ENCODE data around the gene EDEM2.
"Not testable (repeated sequence)": the region's sequence is repeated elsewhere in the genome, so short reads cannot be mapped to it uniquely, and the experiment has no call there.

EDEM2 gene, protein sequence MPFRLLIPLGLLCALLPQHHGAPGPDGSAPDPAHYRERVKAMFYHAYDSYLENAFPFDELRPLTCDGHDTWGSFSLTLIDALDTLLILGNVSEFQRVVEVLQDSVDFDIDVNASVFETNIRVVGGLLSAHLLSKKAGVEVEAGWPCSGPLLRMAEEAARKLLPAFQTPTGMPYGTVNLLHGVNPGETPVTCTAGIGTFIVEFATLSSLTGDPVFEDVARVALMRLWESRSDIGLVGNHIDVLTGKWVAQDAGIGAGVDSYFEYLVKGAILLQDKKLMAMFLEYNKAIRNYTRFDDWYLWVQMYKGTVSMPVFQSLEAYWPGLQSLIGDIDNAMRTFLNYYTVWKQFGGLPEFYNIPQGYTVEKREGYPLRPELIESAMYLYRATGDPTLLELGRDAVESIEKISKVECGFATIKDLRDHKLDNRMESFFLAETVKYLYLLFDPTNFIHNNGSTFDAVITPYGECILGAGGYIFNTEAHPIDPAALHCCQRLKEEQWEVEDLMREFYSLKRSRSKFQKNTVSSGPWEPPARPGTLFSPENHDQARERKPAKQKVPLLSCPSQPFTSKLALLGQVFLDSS

DNA sequence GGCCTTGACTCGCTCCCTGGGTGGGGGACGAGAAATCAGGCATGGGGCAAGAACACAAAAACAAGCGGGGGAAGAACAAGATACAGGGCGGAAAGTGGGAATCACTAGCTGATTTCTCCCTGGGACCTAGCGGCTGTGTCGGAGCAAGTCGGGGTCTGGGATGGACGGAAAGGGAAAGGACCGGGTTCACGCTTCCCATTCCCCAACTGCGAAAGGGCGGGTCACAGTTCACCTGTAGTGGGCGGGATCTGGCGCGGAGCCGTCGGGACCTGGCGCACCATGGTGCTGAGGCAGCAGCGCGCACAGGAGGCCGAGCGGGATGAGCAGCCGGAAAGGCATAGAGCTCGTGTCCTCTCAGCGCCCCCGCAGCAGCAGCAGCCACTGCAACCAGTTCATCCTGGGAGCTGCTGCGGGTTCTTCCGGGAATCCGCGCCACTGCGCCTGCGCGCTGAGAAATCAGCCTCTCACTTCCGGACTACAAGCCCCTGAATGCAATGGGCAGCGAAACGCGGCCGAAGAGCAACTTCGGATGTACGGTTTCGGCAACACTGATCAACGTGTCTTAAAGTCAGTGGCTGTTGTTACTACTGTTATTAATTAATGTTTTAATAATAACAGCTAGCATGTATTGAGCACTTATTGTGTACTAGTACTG, at the start of gene EDEM2:
Gene EDEM2 (minus strand): TSS at position 417 of the 655 bp plus-strand sequence. CDS start 78 bp downstream, at position 339.
- in situ Hi-C loops (cut with MboI; ENCODE audit: low sequenced_read_pairs), result no loop called here

DNA sequence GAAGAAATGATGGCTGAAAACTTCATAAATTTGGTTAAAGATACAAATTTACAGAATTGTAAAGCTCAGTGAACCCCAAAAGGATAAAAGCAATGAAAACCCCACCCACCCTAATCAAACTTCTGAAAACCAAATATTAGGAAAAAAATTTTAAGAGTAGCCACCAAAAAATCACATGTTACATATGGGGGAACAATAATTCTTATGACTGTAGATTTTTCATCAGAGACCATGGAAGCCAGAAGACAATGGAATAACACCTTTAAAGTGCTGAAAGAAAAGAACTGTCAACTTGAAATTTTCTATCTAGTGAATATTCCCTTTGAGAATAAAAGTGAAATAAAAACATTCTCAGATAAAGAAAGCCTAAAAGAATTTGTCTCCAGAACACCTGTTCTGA, 49.2 kb upstream of the EDEM2 start:
- in situ Hi-C loops (cut with MboI; ENCODE audit: low sequenced_read_pairs), result no loop called here

DNA sequence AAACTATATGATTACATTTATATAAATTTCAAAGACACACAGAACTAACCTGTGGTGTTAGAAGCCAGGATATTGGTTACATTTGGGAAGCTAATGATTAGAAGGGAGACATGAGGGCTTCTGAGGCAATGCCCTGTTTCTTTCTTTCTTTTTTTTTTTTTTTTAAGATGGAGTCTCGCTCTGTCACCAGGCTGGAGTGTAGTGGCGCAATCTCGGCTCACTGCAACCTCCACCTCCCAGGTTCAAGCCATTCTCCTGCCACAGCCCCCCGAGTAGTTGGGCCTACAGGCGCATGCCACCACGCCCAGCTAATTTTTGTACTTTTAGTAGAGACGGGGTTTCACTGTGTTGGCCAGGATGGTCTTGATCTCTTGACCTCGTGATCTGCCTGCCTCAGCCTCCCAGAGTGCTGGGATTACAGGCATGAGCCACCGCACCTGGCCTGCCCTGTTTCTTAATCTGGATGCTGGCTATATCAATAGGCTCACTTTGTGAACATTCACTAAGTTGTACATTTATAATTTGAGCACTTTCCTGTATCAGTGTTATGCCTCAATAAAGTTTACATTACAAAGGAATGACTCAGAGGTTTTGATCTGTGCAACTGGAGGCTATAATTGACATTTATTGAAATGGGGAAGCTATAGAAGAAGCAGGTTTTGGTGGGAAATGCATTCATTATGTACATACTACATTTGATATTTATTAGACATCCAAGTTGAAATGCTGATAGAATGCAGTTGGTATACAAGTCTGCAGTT, 46.1 kb upstream of the EDEM2 start:
- in situ Hi-C loops (cut with MboI; ENCODE audit: low sequenced_read_pairs), result not testable (repeated sequence)

DNA sequence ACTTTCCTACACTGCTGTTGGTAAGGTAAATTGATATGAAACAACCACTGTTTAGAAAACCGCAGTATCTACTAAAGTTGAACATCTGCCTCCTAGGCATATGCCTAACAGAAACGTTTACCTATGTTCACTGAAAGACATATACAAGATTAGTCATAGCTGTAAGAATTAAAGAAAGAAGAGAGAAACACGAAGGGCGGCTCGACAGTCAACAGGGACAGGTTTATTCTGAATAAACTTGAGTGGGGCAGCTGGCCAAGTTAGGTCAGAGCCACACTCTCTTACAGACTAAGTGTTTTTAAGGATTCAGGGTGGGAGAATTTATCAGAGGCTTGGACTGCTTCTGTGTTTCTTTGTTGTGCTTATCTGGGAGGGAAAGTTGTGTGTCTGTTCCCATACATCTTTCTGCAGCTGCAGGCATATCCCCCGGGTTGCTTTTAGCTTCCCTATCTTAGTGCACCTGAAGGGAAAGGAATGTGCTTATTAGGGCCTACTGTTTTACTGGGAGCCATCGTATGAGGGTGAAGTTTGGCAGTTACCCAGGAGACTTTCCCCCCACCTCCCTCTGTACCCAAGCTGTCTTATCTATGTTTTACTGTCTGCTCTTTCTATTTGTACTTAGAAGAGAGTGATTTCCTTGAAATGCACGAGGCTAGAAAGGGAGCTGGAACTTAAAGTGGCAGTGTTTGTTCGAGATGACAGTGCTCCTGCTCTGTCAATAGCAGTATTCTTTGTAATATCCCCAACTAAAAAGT, 45.2 kb upstream of the EDEM2 start:
- in situ Hi-C loops (cut with MboI; ENCODE audit: low sequenced_read_pairs), result no loop called here

DNA sequence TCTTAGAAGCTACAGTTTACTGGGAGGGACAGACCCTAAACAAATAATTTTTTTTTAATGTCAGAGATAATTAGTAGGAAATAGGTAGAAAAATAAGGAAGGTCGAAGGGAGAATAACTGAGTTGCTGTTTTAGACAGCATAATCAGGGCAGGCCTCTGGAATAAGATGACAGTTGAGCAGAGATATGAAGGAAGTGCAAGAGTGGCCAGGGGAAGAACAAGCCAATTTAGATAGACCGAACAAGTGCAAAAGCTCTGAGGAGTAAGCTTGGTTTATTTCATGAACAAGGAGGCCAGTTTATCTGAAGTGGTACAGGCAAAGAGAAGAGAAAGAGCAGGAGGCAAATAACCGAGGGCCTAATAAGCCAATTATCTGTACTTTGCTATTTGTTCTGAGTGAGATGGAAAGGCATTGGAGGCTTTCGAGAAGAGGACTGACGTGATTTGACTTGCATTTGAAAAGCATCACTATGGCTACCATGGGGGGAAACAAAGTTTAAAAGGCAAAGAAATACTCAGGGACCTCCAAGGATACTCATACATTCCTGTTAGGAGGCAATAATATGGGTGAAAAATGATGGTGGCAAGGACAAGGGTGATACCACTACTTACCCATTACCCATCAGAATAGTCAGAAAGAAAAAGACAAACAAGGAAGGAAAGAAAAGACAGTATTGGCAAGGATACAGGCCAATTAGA, 44.4 kb upstream of the EDEM2 start:
- in situ Hi-C loops (cut with MboI; ENCODE audit: low sequenced_read_pairs), result no loop called here

DNA sequence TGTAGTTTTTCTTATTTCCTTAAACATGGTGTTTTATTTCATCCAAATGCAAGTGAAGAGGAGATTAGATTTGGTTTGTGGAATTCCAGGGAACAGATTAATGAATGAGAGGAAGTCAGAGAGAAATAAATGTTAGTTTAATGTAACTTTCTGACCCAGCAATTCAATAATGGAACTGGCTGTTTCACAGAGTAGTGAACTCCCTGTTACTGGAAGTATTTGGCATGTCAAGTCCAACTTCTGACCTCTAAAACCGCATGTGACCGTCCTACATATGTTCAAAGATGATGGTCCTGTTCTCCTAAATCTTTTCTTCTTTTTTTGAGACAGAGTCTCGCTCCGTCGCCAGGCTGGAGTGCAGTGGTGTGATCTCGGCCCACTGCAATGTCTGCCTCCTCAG, 43.4 kb upstream of the EDEM2 start:
- in situ Hi-C loops (cut with MboI; ENCODE audit: low sequenced_read_pairs), result no loop called here

DNA sequence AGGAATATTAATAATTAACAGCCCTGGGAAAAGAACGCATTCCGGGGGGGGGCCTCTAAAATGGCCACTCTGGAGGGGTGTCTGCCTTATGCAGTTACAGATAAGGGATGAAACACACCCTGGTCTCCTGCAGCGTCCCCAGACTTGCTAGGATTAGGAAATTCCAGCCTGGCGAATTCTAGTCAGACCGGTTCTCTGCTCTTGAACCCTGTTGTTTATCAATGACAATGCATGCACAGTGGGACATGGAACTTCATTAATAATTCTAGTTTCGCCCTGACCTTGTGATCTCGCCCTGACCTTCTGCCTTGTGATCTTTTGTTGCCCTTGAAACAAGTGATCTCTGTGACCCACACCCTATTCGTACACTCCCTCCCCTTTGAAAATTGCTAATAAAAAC, 42.1 kb upstream of the EDEM2 start:
- in situ Hi-C loops (cut with MboI; ENCODE audit: low sequenced_read_pairs), result not testable (repeated sequence)

DNA sequence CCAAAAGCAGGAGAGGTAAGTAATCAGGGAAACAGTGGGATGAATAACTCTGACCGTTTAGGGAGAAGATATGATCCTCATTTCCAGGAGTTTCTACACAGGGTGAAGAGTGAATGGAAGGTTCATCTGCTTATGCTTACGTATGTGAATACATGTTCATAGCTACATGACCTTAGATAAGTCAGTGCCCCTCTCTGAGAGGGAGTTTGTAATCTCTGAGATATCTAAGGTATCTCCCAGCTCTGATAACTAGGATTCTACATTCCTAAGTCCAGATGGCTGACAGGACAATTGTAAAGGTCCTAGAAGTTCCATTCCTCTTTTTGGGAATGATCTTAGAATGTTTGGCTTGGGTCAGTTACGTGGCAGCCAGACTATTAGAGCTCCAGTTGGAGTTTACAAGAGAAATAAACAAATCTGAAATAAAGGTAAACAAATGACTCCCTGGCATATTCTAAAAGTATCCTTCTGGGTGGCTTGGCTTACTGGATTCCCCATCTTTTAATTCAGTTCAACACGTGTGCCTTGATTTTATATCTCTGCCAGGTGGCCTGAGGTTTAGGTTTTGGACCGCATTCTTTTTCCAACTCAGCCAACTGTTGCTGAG, 40.6 kb upstream of the EDEM2 start:
- in situ Hi-C loops (cut with MboI; ENCODE audit: low sequenced_read_pairs), result no loop called here

DNA sequence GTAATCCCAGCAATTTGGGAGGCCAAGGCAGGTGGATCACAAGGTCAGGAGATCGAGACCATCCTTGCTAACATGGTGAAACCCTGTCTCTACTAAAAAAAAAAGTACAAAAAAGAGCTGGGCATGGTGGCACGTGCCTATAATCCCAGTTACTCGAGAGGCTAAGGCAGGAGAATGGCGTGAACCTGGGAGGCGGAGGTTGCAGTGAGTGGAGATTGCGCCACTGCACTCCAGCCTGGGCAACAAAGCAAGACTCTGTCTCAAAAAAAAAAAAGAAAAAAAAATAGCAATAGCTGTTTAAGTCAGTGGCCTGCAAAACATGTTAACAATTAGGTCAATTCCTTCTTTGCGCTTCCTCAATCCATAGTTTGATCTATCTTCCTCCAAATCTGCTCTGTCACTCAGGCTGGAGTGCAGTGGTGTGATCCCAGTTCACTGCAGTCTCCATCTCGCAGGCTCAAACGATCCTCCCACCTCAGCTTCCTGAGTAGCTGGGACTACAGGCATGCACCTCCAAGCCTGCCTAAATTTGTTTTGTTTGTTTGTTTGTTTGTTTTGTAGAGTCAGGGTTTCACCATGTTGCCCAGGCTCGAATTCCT, 39.7 kb upstream of the EDEM2 start:
- in situ Hi-C loops (cut with MboI; ENCODE audit: low sequenced_read_pairs), result not testable (repeated sequence)

DNA sequence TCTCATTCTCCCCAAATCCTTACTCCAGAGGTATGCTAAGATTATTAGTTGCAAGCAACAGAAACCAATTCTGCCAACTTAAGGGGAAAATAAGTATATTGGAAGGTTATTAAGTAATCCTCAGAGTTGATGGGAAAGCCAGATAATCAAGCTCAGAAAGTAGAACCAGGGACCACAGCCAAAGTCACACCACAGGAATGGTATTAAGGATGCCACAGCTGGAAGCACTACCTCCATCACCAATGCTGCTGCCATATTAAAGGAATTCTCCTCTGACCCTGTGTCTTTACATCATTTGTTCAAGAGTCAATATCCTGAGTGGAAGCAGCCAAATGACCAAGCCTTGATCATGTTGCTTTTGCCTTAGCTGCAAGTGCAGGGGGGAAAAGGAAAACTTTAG, 34.6 kb upstream of the EDEM2 start:
- in situ Hi-C loops (cut with MboI; ENCODE audit: low sequenced_read_pairs), result no loop called here

DNA sequence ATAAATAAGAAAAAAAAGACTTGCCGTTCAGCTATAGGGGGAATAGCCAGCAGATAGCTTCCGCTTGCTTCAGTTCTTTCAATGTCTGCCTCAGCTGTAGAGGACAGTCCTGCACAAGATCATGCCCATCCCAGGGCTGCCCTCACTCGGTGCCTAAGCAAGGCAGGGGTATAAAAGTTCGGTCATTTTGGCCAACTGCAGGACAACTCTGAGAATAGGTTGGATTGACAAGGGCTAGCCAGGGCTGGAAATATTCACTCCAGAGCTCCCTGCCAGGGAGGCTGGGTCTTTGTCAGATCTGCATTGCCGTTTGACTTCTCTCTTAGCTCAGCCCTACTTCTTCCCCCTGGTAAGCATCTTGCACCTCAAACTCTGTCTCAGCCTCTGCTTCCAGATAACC, 33.1 kb upstream of the EDEM2 start:
- in situ Hi-C loops (cut with MboI; ENCODE audit: low sequenced_read_pairs), result no loop called here

DNA sequence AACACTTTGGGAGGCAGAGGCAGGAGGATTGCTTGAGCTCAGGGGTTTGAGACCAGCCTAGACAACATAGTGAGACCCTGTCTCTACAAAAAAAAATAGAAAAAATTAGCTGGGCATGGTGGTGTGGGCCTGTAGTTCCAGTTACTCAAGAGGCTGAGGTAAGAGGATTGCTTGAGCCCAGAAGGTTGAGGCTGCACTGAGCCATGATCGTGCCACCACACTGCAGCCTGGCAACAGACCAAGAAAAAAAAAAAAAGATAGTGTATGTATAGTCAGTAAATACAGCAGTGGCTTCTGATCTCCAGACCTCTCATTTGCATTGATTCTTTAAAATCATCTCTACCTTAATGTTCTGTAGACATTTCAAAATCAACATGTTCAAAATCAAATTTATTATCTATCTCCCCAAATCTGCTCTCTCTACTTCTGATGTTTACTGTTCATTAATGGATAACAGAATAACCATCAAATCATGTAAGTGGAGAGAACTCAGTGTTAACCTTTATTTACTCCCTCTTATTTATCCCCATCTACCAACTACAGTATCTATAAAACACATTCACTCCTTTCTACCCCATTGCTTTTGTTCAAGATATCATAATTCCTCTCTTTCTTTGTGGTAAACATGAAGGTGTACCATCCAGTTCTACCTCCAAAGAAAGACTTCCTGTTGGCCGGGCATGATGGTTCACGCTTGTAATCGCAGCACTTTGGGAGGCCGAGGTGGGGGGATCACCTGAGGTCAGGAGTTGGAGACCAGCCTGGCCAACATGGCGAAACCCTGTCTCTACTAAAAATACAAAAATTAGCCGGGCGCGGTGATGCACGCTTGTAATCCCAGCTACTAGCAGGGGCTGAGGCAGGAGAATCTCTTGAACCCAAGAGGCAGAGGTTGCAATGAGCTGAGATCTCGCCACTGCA, 32.4 kb upstream of the EDEM2 start:
- in situ Hi-C loops (cut with MboI; ENCODE audit: low sequenced_read_pairs), result no loop called here

DNA sequence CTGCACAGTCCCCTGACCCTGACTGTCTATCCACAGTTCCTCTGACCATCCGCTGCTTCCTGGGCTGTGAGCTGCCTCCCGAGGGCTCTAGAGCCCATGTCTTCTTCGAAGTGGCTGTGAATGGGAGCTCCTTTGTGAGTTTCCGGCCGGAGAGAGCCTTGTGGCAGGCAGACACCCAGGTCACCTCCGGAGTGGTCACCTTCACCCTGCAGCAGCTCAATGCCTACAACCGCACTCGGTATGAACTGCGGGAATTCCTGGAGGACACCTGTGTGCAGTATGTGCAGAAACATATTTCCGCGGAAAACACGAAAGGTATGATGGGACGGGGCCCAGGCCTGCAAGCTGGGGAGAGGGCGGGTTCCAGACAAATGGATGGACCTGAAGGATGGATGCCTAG, 29.0 kb upstream of the EDEM2 start:
- in situ Hi-C loops (cut with MboI; ENCODE audit: low sequenced_read_pairs), result no loop called here

DNA sequence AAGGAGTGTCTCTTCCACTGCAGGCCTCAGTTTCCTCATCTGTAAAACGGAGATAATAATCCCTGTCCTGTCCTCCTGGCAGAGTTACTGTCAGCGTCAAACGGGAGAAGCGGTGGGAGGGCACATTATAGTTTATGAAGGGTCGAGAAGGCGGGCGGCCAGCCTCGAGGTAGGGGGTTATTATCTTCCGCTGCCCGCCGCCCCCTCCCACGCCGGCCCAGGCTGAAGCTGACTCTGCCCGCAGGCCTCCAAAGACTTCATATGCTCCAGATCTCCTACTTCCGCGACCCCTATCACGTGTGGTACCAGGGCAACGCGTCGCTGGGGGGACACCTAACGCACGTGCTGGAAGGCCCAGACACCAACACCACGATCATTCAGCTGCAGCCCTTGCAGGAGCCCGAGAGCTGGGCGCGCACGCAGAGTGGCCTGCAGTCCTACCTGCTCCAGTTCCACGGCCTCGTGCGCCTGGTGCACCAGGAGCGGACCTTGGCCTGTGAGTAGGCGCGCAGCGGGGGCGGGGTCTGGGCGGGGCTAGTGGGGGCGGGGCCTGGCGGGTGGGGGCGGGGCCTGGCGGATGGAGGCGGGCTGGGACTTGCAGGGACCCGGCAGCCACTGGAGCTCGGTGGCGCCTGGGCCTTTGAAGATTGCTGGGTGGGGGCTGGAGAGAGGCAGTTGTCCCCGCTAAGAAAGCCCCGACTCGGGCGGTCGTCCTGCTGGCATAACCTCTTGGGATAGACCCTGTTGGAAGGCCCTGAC, 27.5 kb upstream of the EDEM2 start:
- in situ Hi-C loops (cut with MboI; ENCODE audit: low sequenced_read_pairs), result no loop called here

DNA sequence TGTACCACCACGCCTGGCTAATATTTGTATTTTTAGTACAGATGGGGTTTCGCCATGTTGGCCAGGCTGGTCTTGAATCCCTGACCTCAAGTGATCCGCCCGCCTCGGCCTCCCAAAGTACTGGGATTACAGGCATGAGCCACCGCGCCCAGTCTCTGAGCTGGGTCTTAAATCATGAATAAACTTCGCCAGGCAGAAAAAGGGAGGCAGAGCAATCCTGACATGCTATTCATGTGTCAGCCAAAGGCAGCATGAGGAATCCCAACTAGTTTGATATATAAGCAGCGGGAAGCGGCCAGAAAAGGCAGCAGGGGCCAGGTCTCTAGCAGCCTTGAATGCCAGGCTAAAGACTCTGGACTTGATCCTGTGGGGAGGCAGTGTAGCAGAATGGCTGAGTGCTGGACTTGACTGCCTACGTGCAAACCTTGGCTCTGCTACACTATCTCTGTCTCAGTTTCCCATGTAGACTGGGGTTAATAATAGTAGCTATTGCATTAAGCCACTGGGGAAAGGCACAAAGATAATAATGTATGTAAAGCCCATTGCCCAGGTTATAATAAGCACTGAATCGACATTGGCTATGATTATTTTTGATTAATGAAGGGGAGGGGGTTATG, 26.5 kb upstream of the EDEM2 start:
- in situ Hi-C loops (cut with MboI; ENCODE audit: low sequenced_read_pairs), result no loop called here

DNA sequence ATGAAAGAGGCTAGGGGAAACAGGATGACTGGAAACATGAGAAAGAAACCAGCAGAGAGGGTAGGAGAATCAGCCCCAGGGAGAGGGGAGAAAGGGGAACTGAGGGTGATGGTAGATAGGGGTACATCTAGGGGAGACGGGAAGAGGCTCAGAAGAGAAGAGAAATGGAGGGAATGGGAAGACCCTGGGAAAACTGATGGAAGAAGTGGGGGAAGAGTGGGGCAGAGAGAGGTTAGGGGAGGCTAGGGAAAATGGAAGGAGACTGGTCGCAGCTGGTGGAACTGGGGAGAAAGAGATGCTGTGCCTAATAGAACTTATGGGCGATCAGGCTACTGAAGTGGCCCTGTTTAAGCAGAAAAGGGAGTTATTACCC, 25.3 kb upstream of the EDEM2 start:
- in situ Hi-C loops (cut with MboI; ENCODE audit: low sequenced_read_pairs), result no loop called here

DNA sequence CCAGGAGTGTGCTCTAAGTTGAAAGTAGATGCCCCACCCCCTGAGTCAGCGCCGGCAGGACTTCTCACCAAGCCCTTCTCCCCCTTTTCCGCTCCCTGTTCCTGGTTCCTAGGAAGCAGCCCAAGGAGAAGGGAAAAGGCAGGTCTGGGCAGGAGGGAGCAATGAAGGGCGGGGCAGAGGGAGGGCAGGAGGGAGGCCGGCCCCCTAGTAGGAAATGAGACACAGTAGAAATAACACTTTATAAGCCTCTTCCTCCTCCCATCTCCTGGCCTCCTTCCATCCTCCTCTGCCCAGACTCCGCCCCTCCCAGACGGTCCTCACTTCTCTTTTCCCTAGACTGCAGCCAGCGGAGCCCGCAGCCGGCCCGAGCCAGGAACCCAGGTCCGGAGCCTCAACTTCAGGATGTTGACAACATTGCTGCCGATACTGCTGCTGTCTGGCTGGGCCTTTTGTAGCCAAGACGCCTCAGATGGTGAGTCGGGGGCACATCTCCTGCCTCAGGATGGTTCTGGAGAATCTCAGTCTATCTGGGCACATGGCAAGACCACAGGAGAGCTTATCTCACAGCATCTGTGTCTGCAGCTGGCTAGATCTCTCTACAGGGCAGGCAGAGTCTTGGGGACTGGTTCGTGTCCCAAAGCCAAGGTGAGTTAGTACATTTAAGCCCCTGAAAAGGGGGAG, 24.8 kb upstream of the EDEM2 start, which contains the start of gene PROCR:
Gene PROCR (plus strand): TSS at position 320 of the 681 bp plus-strand sequence. CDS start 83 bp downstream, at position 403.
- in situ Hi-C loops (cut with MboI; ENCODE audit: low sequenced_read_pairs), result no loop called here
